HEK293T (cell line): ENCODE results near the gene MAFF.

Experiments
- CTCF ChIA-PET: fragments of 350-600 bp; formaldehyde crosslinking; extraction: SDS; loops from one replicate; lab custom pipeline; 2021; ENCODE audit warnings: antibody characterized with exemption, inconsistent platforms; lab: Yijun Ruan, JAX
- POLR2A ChIA-PET: fragments of 350-600 bp; formaldehyde crosslinking; extraction: SDS; loops from one replicate; lab custom pipeline; 2020; ENCODE audit warnings: antibody characterized with exemption, inconsistent platforms; lab: Yijun Ruan, JAX
- DNase-seq: peaks from one replicate; pipeline ENCODE4 v3.0.0; 2012; ENCODE audit warnings: mixed read lengths; ENCODE audit errors: extremely low spot score
- ARNT ChIP-seq: fragments of 450-650 bp; IDR thresholded peaks from 2 replicates; pipeline ENCODE4 v1.6.1; 2017; ENCODE audit warnings: mild to moderate bottlenecking
- BHLHE40 ChIP-seq: fragments of 450-650 bp; IDR thresholded peaks from 2 replicates; pipeline ENCODE4 v1.6.1; 2016; ENCODE audit warnings: mild to moderate bottlenecking, moderate library complexity, borderline replicate concordance
- CTBP1 ChIP-seq: fragments of 450-650 bp; IDR thresholded peaks from 2 replicates; pipeline ENCODE4 v1.6.1; 2016; ENCODE audit warnings: borderline replicate concordance
- ELF4 ChIP-seq: fragments of 450-650 bp; IDR thresholded peaks from 2 replicates; pipeline ENCODE4 v1.6.1; 2017; ENCODE audit warnings: antibody characterized with exemption
- FOXA1 ChIP-seq: fragments of 450-650 bp; IDR thresholded peaks from 2 replicates; pipeline ENCODE4 v1.6.1; 2016; ENCODE audit warnings: mild to moderate bottlenecking
- FOXK2 ChIP-seq: fragments of 450-650 bp; IDR thresholded peaks from 2 replicates; pipeline ENCODE4 v1.6.1; 2016; ENCODE audit warnings: mild to moderate bottlenecking
- FOXM1 ChIP-seq: fragments of 450-650 bp; IDR thresholded peaks from 2 replicates; pipeline ENCODE4 v1.6.1; 2017; ENCODE audit warnings: mild to moderate bottlenecking, borderline replicate concordance
- HDGF ChIP-seq: fragments of 450-650 bp; IDR thresholded peaks from 2 replicates; pipeline ENCODE4 v1.6.1; 2017; ENCODE audit warnings: antibody characterized with exemption, borderline replicate concordance
- L3MBTL2 ChIP-seq: fragments of 450-650 bp; conservative IDR thresholded peaks from 2 replicates; pipeline ENCODE4 v1.6.1; 2016; ENCODE audit warnings: mild to moderate bottlenecking
- LEF1 ChIP-seq: fragments of 450-650 bp; IDR thresholded peaks from 2 replicates; pipeline ENCODE4 v1.6.1; 2017; ENCODE audit warnings: mild to moderate bottlenecking, borderline replicate concordance
- NFRKB ChIP-seq: fragments of 450-650 bp; IDR thresholded peaks from 2 replicates; pipeline ENCODE4 v1.6.1; 2016; ENCODE audit warnings: mild to moderate bottlenecking, moderate library complexity
- PKNOX1 ChIP-seq: fragments of 450-650 bp; IDR thresholded peaks from 2 replicates; pipeline ENCODE4 v1.6.1; 2016
- SP1 ChIP-seq: fragments of 450-650 bp; IDR thresholded peaks from 2 replicates; pipeline ENCODE4 v1.6.1; 2017
- SUZ12 ChIP-seq: fragments of 450-650 bp; IDR thresholded peaks from 2 replicates; pipeline ENCODE4 v1.6.1; 2016; ENCODE audit warnings: mild to moderate bottlenecking
- TARDBP ChIP-seq: fragments of 450-650 bp; IDR thresholded peaks from 2 replicates; pipeline ENCODE4 v1.6.1; 2016
- ZNF384 ChIP-seq: fragments of 450-650 bp; IDR thresholded peaks from 2 replicates; pipeline ENCODE4 v1.6.1; 2016

The MAFF gene

GRCh38 chr22:38201371-38201710 is 453 bp upstream of the MAFF start:
- no peak for DNase-seq
- ChIA-PET CTCF (interaction anchor here (1.4 kb wide), 1 partner anchor 87 kb away, joined by 4 read pairs; no protein-coding TSS in a partner anchor), POLR2A (interaction anchor here (0.6 to 2.9 kb wide), 13 partner anchors 9 to 262 kb away, joined by 3 to 13 read pairs (median 4); partner anchors contain the start of gene PLA2G6)
- TF ChIP-seq ARNT (no peak), PKNOX1 (peak; percentile 38; the same call in 1 of the 2 replicates)

GRCh38 chr22:38202437-38203089 is 769 bp downstream of the MAFF start:
- peak; percentile 68 for DNase-seq
- CTCF ChIA-PET, result no interaction called here
- TF ChIP-seq TARDBP (no peak), FOXA1 (no peak), FOXK2 (no peak), L3MBTL2 (peak; percentile 53; the same call in 1 of the 2 replicates), ZNF384 (no peak), SUZ12 (no peak), FOXM1 (no peak), PKNOX1 (no peak), HDGF (no peak), BHLHE40 (no peak), ARNT (peak; percentile 94), SP1 (no peak), CTBP1 (no peak), LEF1 (no peak), ELF4 (no peak)
- POLR2A ChIA-PET, result interaction anchor here (1.3 to 1.8 kb wide), 4 partner anchors 8 to 261 kb away, joined by 4 to 7 read pairs (median 4); no protein-coding TSS in a partner anchor

GRCh38 chr22:38203090-38203810 is 1.5 kb downstream of the MAFF start:
- no peak for DNase-seq
- POLR2A ChIA-PET, result interaction anchor here (0.8 to 1.7 kb wide), 2 partner anchors 11 to 22 kb away, joined by 3 to 5 read pairs; partner anchors contain the start of gene PLA2G6
- CTCF ChIA-PET, result interaction anchor here (0.6 kb wide), 1 partner anchor 133 kb away, joined by 3 read pairs; no protein-coding TSS in a partner anchor
- TF ChIP-seq ZNF384 (no peak), BHLHE40 (no peak), FOXA1 (no peak), ELF4 (no peak), FOXK2 (no peak), ARNT (no peak), TARDBP (no peak), FOXM1 (no peak)

GRCh38 chr22:38203855-38204514 is 2.2 kb downstream of the MAFF start:
- POLR2A ChIA-PET, result interaction anchor here (0.8 to 1.7 kb wide), 2 partner anchors 10 to 23 kb away, joined by 3 to 5 read pairs; partner anchors contain the start of gene PLA2G6
- no peak for DNase-seq
- TF ChIP-seq NFRKB, result no peak
- TF ChIP-seq SP1, result no peak
- TF ChIP-seq PKNOX1, result no peak
- no peak for TF ChIP-seq LEF1
- no peak for TF ChIP-seq FOXK2
- no peak for TF ChIP-seq L3MBTL2
- no peak for TF ChIP-seq TARDBP
- no peak for TF ChIP-seq ARNT
- no peak for TF ChIP-seq ZNF384
- no peak for TF ChIP-seq SUZ12
- TF ChIP-seq FOXA1, result no peak
- CTCF ChIA-PET, result interaction anchor here (0.6 kb wide), 1 partner anchor 134 kb away, joined by 3 read pairs; no protein-coding TSS in a partner anchor

- DNase-seq, result no peak
- ChIA-PET CTCF (no interaction called here), POLR2A (interaction anchor here (1.7 kb wide), 1 partner anchor 24 kb away, joined by 5 read pairs; the partner anchor contains the start of gene PLA2G6)
- TF ChIP-seq NFRKB (no peak), PKNOX1 (no peak), BHLHE40 (no peak)
Observed at GRCh38 chr22:38204784-38205183, 3.0 kb downstream of the MAFF start.
